GM18502 (cell line): ENCODE data around the gene HNRNPA1.

Experiments used
- ATAC-seq: cut with Tn5 transposase; IDR thresholded peaks from one replicate; pipeline ENCODE4 v1.9.1; 2021; ENCODE audit warnings: mild to moderate bottlenecking; ENCODE audit not compliant: unreplicated experiment, poor library complexity

Gene HNRNPA1

GRCh38 chr12:54330442-54330841 lies 49.9 kb downstream of the HNRNPA1 start:
- no peak for ATAC-seq

- ATAC-seq, result no peak
Measured at GRCh38 chr12:54331461-54331860, 50.9 kb downstream of the HNRNPA1 start.

GRCh38 chr12:54333420-54334034 lies 53.0 kb downstream of the HNRNPA1 start:
- no peak for ATAC-seq
